GM21723 (cell line): ENCODE data around the gene TSPAN5.

Experiments used
- ATAC-seq: cut with Tn5 transposase; IDR thresholded peaks from one replicate; pipeline ENCODE4 v1.9.1; 2021; ENCODE audit warnings: mild to moderate bottlenecking, moderate library complexity; ENCODE audit not compliant: unreplicated experiment

The TSPAN5 gene

GRCh38 chr4:98620087-98620784 is 38.2 kb downstream of the TSPAN5 start:
- ATAC-seq, result no peak

DNA sequence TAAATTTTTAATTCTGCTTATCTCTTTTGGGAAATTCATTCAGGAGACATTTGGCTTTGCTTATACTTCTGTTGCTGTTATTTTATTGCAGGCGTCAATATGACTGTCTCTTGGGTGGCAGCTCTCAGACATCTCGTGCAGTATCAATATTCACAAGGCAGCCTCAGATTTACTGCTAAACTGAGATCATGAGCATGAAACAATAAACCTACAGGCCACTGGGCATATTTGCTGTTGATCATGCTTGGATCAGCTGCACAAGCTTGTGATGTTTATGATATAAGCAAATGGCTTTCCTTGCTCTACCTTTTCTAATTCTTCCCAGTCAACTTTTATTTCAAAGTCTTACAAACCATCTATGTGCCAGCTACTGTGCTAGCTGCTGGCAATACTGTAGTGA is 39.2 kb downstream of the TSPAN5 start:
- ATAC-seq, result no peak

- ATAC-seq, result no peak
Observed at GRCh38 chr4:98618680-98619079, 39.7 kb downstream of the TSPAN5 start.

DNA sequence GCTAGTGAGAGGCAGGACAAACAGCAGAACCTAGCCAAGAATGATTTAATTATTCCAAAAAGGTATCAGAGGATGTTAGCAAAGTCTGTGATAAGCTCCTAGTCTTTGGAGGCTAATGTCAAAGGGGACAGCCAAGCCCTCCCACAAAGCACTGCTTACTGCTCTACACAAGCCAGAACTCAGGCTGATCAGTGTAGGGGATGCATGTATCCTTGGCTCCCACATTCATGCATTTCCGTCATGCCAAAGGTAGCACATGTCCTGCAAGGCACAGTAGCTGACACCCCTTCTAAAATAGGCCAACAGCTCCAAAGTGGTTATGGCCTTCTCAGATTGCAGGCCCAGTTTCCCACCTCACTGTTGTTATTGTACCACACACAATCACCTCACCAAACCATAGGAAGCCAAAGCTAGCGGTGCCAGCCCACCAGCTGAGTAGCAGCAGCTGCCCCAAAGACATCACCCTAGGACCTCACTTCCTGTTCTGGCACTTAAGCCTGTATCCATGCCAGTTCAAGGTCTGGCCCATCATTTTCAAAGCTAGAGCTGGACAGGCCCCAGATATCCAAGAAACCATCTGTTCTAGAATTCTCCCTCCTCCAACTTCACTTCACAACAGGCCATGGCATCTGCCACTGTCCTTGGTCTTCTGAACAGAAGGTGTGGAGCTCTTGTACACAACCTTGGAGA is 40.9 kb downstream of the TSPAN5 start:
- ATAC-seq, result no peak

GRCh38 chr4:98615991-98616390 is 42.4 kb downstream of the TSPAN5 start:
- no peak for ATAC-seq

GRCh38 chr4:98614662-98615061 is 43.7 kb downstream of the TSPAN5 start:
- no peak for ATAC-seq

DNA sequence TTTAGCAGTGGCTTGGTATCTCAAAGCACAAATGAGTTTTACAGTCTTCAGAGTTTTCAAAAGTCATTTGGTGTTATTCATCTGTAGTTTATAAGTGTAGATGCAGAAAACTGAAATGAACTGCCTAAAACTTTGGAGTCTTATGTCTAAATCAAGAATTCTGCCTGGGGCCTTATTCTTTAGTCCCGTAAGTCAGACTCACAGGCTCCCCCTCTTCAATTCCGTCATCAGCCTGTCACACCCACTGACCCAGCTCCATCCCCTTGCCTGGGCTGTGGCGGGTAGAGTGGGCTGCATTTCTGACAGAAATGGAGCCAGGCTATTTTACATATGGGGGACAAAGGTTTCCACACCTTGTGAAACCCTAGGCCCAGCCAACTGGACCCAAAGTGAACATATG is 44.3 kb downstream of the TSPAN5 start:
- no peak for ATAC-seq

- no peak for ATAC-seq
Observed at GRCh38 chr4:98613453-98614075, 44.8 kb downstream of the TSPAN5 start.

- no peak for ATAC-seq
Observed at GRCh38 chr4:98612318-98613250, 45.8 kb downstream of the TSPAN5 start.

DNA sequence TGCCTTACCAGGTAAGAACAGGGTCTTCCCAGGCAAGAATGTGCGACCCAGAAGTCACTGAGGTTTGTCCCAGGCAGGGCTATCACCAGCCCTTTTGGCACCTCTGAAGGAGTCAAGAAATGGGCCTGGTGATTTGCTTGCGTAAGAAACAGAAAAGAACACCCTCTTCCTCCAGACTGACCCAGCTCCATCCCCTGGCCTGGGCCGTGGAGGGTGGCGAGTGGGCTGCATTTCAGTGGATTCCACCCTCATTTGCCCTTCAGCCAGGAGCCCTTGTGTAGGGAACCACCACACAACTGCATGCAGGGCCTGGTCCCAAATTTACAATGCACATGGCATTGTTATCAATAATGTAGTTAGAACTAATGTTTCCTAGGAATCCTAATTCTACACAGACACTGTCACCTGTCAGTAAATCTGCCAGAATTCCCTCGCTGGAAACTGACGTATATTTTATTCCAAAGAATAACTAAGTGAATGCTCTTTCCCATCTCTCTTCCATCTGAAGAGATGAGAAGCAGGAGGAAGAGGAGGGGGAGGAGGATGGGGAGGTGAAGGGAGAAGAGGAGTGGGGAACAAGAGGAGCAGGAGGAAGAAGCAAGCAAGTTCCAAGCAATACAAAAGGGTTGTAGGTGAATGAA is 46.6 kb downstream of the TSPAN5 start:
- ATAC-seq, result no peak

GRCh38 chr4:98610926-98611676 is 47.3 kb downstream of the TSPAN5 start:
- ATAC-seq, result no peak

- ATAC-seq, result no peak
Observed at GRCh38 chr4:98610431-98610830, 48.0 kb downstream of the TSPAN5 start.

DNA sequence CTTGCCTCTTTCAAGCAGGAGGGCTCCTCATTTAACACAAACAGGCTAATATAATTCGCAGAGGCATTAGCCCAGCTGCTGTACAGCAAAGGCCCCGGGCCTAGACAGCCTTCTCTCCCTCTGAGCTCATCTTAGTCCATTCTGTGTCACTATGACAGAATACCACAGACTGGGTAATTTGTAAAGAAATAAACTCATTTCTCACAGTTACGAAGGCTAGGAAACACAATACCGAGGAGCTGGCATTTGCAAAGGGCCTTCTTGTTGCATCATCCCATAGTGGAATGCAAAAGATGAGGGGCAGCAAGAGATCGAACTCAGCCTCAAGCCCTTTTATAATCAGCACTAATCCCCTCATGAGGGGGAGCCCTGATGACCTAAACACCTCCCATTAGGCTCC is 48.5 kb downstream of the TSPAN5 start:
- no peak for ATAC-seq

GRCh38 chr4:98608356-98608755 is 50.1 kb downstream of the TSPAN5 start:
- ATAC-seq, result no peak

DNA sequence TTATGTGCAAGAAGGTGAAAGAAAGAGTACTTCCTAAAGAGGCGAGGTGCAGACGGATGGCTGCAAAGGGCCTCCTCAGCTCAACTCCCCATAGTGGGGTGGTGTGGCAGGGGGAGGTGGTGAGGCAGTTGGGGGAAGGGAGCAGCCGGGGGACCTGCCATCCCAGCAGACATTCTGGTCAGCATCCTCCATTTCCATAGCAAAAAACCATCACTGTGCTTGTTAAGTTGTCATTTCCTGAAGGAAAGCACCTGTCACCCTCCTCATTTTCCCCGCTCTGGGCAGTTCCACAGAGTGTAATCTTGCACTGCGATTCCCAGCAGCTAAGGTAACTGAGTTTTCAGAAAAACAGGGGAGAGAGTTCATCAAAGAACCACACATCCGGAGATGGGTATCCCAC is 51.5 kb downstream of the TSPAN5 start:
- ATAC-seq, result no peak

GRCh38 chr4:98605216-98605615 is 53.2 kb downstream of the TSPAN5 start:
- ATAC-seq, result no peak

- no peak for ATAC-seq
Observed at GRCh38 chr4:98604723-98605122, 53.7 kb downstream of the TSPAN5 start.

- no peak for ATAC-seq
Observed at GRCh38 chr4:98603683-98604521, 54.5 kb downstream of the TSPAN5 start.

- no peak for ATAC-seq
Observed at GRCh38 chr4:98602270-98602669, 56.1 kb downstream of the TSPAN5 start.
